GM19324 (cell line): ENCODE results near the gene ARHGAP24.
"Not testable (repeated sequence)": the region's sequence is repeated elsewhere in the genome, so short reads cannot be mapped to it uniquely, and the experiment has no call there.

Source experiments
- ATAC-seq: cut with Tn5 transposase; IDR thresholded peaks from one replicate; pipeline ENCODE4 v1.9.1; 2021; ENCODE audit warnings: mild to moderate bottlenecking, moderate library complexity; ENCODE audit not compliant: unreplicated experiment, low FRiP score

The ARHGAP24 gene

DNA sequence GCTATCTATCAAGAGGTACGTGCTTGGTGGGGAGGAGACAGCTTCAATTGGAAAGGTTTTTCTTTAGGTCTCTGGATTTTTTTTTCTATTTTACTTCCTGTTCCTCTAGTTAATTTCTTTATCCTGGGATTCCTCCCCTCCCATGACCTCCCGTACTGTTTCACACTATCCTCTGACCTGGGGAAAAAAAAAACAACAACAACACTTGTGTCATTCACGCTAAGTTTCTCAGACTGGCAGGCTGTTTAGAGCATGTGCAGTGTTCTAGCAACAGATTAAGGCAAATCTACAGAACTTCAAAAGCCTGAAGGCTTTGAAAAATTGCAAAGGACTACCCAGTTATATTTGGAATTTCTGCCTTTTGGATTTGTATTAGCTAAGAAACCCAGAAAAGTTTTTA, 358.4 kb downstream of the ARHGAP24 start:
- ATAC-seq: no peak

DNA sequence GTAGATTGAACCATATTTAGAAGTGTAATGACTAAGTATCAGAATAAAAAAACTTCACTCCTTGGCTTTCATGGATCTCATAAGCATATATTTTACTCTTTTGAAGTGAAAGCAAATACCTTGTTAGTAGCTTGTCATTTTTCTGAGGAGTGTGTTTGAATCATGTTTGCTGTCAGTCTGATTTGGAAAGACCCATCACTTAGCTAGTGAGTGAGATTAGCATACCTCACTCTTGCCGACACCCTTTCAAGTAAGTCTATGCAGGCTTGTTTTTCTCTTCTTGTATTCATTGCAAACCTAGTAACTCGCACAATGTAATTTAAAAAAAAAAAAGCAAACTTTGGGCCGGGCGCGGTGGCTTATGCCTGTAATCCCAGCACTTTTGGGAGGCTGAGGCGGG, 360.0 kb downstream of the ARHGAP24 start:
- ATAC-seq: no peak

DNA sequence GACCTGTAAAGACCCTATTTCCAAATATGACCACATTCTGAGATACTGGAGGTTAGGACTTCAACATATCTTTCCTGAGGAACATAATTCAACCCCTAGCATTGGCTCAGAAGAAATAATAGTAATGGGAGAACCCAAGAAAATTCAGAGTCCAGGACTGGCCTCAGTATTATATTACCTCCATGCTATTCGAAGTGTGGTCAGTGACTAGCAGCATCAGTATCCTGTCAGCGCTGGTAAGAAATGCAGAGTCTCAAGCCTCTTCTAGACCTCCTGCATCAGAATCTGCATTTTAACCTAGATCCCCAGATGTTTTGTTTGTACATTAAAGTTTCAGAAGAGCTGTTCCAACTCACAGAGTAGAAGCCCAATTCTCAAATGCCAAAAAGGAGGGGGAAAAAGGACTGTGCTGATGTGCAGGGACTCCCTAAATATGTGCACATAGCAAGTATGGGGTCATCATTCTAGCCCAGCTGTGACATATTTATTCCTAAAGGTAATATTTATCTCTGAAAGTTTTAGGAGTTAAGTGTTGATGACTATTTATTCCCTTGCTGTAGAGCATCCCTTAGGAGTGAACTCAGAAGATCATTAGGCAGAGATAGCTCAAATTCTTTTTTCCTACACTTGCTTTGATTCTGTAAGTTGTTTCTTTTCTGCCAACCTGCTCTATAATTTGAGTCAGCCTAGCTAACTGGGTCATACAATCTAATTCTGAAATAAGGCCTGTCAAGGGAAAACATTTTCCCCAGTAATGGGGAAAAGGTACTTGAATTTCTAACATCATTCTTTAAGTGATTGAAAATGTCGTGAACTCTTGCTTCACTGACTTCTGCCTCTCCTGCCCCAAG, 361.9 kb downstream of the ARHGAP24 start:
- no peak for ATAC-seq

DNA sequence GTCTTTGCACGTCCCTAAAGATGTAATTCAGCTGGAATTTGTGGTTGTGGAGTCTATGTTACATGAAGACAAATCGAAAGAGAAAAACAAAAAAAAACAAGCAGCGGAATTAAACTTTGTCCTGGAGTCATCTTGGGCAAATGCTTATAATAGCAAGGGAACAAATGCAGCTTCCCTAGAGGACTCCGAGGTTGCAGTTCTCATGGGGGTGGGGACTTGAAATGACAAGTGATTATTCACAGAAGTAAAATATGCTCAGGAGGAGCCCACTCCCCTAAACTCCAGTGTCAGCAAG, 362.4 kb downstream of the ARHGAP24 start:
- ATAC-seq: no peak

DNA sequence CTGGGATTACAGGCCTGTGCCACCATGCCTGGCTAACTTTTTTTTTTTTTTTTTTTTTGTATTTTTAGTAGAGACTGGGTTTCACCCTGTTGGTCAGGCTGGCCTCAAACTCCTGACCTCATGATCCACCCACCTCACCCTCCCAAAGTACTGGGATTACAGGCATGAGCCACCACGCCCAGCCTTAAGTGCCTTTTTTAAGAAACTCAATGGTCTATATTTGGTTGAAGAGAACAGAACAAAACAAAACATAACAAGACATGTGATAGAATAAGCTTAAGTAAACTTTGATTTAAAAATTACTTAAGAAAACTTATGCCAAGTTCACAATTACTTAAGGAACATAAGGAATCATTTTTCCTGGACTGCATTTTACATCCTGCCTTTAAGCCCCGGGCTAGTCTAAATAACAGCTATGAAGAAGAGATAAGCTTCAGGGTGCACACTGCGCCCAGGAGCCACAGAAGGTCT, 365.1 kb downstream of the ARHGAP24 start:
- ATAC-seq: not testable (repeated sequence)

DNA sequence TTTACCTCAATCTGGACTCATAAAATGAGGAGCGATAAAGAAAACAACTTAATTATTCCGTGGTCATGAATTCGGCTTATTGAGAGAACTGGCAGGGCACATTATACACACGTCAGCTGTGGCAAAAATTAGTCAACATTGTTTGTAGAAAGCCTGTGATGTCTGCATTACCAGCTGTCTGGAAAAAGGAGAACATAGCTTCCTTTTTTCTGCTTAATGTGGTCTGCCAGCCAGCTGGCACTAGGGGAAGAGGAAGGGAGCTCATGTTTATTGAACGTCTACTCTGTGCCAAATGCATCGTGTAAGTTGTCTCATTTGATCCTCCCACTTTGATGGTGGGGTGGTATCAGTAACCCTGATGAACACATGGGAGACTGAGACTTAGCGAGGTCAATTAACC, 367.6 kb downstream of the ARHGAP24 start:
- no peak for ATAC-seq

DNA sequence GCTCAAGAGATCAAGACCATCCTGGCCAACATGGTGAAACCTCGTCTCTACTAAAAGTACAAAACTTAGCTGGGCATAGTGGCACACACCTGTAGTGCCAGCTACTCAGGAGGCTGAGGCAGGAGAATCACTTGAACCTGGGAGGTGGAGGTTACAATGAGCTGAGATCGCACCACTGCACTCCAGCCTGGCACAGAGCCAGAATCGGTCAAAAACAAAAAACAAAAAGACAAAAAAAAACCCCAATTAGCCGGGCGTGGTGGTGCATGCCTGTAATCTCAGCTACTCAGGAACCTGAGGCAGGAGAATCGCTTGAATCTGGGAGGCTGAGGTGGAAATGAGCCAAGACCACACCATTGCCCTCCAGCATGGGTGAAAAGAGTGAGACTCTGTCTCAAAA, 378.8 kb downstream of the ARHGAP24 start:
- not testable (repeated sequence) for ATAC-seq

DNA sequence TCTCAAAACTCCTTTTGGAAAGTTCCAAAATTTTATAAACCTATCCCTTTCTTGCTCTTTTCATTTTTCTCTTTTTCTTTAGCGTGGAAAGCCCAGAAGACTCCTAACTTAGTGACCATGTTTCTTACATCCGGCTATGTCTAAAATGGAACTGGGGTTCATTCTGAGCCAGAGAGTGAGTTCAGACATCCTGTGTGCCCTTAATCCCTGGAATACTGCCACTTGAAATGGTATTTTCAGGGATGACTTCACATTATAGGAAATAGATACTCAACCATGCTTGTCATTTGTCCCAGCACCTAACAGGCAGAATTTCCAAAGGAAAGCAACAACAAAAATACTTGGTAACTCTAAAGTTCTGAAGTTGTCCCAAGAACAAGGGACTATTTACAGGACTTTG, 379.6 kb downstream of the ARHGAP24 start:
- ATAC-seq: no peak

DNA sequence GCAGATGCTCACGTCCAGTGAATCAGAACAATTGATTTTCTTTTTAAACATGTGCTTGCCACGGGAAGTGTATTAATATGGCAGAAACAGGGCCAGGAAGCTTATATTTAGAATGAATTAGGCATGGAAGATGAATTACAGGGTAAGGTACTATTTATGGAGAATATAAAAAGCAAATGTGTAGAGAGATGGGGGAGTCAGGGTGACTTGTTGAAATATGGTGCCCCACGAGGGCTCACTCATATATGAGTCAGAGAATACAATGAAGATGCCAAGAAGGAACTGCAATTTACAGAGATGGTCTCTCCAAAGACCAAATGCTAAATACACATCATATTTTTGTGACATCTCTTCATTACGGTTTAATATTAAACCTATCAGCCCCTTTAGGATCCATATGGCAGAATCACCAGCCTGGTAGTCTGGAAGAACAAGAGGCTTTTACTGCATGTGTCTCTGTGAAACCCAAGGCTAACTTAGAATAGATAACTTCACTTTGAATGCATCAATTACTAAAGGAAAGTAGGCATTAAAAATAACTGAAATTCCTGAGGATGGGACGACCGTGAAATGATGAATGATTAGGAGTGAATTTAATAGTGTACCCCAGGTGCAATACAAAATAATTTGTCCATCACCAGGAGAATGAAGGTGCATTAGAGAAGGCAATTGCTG, 385.3 kb downstream of the ARHGAP24 start:
- no peak for ATAC-seq

DNA sequence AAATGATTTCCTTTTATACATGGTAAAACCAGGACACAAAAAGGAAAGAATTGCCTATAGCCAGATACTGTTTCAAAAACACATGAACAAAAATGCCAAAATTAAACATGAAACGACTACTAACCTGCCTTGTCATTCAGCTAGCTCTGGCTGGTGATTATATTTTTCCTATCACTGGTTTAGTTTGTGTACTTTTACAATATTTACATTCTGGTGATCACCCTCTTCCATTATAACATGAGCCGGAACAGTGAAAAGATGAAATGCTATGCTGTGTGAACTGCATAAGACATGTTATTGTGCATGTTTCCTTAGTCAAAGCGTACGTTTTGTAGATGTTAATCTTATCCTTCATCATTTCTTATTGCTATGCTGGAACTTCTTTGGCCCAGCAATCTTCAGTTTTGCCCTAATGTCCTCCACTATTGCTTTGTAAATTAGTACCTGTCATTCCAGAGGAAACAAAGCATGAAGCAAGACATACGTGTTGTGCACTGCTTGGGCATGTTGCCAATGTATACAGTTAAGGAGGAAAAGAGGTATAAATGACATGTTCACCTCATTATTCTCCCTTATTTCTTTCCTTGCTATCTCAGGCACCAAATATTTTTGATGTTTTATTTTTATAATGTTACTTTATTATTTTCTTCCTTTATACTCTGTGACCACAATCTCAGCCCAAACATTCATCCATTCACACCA, 386.3 kb downstream of the ARHGAP24 start:
- ATAC-seq: no peak

DNA sequence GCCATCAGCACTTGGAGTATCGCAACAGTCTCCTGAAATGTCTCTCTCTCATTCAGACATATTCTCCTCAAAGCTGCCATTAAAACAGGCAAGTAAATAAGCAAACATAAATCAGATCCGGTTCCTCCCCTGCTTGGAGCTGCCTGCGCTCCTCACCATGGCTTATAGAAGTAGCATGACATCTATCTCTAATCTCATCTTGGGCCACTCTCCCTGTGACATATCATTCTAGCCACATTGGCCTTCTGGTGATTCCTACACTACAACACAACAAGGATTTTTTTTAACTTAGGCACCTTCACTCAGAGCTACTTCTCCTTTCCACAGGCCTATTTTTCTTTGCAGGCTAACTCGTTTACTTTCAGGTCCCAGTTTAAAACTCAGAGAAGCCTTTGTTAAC, 387.9 kb downstream of the ARHGAP24 start:
- no peak for ATAC-seq

DNA sequence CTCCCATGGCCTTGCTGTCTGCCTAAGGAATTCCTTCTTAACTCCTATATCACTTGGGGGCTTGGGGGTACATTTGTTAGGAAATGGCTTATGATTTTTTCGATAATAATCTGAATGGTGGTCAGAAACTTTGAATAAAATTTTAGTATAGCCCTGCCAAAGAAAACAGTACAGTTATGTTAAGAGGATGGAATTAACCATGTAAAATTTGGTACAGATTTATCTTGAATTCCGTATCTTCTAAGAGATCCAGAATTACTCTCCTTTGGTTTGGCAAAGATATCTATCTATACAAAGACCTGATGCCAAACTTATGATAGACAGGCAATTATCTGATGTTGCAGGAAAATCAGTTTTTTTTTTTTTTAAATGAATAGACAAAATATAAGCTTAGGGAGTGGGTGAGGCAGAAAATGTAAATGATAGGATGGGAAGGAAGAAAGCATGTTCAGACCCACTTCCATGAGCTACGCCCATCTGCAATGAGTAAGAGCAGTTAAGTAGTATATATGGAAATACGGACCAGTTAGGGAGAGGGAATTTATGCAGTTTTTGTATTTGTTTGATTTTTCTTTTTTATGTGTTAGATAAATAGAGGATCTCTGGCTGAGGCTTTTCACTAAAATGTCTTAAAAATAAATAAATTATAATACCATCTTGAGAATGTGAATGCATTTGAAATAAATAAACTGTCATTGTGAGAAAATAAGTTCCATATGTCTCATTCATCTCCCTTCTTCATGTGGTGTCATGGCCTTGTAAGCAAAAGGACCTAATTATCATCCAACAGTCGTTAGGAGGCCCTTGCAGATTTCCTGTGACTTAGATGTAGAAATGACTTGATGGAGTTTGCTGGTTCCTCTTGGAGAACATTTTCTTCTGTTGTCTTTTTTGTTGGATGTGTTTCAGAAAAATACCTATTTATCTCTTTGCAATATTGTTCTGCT, 389.6 kb downstream of the ARHGAP24 start:
- no peak for ATAC-seq

DNA sequence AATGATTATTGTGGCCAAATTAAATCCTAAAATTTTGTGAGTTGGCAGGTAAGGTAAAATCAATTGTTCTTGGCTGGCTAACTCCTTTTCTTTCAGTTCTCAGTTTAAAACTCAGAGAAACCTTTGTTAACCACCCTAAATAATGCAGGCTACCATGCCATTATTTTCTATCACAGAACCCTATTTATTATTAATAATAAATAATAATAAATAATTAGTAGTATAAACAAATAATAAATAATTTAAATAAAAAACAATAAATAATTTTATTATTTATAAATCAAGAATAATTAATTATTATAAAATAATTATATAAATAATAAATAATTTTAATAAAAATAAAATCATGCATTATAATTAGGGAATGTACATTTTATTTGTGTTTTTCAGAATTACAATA, 390.3 kb downstream of the ARHGAP24 start:
- ATAC-seq: no peak

DNA sequence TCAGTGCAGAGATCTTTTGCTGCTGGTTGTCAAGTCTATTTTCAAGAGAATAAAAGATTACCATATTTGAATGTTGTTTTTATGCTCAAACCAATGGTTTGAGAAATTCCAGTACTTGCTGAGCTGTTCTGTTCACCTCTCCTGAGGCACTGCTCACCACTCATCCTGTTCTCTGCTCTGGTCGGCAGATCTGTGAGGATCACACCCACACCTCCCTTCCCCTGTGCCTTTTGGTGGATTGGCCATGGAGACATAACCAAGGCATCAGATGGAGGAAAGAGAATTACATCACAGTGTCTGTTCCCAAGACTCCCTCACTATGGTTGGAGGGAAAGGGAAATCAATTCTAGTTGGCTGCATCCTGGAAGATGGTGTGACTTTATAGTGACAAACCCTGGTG, 391.6 kb downstream of the ARHGAP24 start:
- no peak for ATAC-seq

DNA sequence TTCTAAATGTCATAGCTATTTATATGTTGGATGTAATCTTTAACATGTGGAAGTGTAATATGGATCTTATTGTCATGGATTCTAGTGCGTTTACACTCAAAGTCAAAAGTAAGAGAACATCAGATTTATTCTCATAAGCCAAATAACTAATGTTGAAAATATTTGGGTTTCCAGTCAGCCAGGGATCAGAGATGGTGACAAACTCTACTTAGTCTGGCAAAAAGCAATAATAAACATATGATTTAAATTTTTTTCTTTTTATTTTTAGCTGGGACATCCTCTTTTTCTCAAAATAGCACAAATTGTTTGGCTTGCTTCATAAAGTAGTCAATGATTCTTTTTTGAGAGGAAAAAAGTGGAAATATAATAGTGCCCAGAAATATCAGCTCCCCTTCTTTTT, 392.3 kb downstream of the ARHGAP24 start:
- no peak for ATAC-seq

DNA sequence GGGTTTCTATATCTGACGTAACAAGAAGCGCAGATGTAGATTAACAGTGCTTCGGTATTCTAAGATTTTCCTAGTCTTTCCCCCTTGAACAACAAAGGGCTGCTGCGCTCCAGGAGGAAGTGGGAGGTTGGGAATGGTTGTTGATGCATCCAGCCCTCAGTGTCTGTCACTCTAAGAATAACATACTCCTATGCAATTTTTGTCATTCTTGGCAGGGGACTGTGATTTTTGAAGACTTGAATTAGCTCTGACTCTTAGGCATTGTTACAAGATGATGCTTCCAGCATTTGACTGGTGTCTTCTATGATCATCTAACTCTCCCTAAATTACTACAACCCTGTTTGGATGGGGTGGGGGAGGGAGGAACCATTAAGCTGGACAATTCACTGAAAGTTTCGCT, 394.2 kb downstream of the ARHGAP24 start:
- no peak for ATAC-seq

DNA sequence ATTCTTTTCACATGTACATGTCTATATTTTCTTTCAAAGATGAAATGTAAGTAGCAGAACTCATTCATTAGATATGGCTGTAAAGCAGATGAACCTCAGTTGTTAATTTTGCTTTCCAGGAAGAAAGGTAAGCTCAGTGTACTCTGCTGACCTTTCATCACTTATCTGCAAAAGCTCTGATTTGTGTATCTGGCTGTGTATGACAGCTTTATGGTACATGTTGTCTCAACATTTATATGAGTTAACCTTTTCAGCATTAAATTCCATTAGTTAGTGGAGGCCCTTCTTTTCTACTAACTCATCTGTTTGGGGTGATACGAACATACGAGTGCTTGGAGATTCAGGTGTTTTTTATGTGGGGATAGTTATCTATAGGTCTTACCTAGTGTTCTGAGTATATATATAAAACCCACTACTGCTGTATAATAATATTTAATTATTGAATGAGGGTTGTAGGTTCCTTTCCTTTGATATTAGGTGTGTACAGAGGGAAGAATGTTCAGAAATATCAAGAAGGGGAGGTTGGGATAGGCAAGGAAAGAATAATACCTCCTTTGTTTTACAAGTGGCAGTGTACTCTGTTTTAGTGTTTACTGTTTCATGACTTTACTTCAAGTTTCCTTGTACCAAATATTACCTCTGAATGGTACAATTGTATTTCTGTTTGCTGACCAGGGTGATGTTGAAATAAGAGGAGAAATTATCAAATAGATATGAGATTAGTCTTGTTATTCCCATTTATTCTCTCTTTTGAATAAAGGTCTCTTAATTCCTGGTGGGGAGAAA, 395.5 kb downstream of the ARHGAP24 start:
- no peak for ATAC-seq

DNA sequence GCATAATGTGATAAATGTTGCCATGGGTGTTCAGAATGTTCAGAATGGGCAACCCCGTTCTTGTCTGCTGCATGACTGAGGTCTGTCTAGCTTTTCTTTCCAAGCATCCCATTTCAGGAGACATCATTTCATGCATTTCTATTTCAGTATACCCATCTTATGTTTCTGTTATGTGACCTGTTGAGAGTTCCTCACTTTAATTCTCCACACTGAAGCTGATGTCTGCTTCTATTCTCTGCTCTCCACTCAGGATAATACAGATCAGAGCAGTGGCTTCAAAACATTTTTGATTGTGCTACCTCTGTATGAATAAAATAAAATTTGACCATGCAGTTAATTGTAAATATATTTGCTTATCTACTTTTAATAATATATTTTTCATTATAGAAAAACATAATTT, 398.6 kb downstream of the ARHGAP24 start:
- no peak for ATAC-seq

DNA sequence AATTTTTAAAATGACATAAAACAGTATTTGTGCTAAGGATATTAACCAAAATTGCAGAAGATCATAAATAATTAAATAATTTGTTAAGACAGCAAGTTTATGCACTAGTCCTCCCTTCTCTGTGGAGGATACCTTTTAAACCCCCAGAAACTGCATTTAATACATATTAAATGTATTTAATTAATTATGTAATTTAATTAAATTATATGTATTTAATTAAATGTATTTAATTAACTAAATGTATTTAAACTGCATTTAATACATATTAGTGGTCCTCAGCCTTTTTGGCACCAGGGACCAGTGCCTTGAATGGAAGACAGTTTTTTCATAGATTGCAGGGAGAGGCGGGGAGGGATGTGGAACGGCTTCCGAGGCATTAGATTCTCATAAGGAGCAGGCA, 404.6 kb downstream of the ARHGAP24 start:
- no peak for ATAC-seq

DNA sequence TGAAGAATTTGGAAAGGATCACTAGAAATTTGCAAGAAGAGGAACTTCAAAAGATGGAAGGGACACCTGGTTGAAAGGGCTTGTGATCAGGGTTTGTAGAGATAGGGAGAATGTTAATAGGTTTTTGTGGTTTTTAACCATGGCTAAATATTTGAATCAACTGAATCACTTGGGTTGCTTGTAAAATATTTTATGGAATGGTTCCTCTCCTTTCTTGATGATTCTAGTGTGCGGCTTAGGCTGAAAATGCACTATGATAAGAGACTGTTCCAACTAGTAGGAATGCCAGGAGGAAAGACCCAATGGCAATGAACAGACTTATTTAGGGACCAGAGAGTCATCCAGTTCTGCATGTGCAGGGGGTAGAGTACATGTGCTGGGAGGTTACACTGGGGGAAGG, 408.2 kb downstream of the ARHGAP24 start:
- ATAC-seq: no peak
